Measurements from ENCODE around the gene TMEM242. TPM values are rescaled to one million over a fixed set of nuclear protein-coding genes. Genes with fewer than 3 reads are reported as not detected.

The TMEM242 gene
- total and polyA plus RNA-seq, 10 of the 15 experiments (the other 5 are each of a cell fraction or from before 2014, with no cell fraction given) = 2.8 to 9.8 (median 5.5) TPM

- no peaks in the 10 kb centered on the region for H4K20me1 ChIP-seq (ENCODE audit: control insufficient read depth, insufficient read depth)
- POLR2A ChIA-PET = no interaction called here
- no peaks in the 10 kb centered on the region; the same call in 2 of the 3 replicates for H3K9me3 ChIP-seq (replicated peaks; ENCODE audit: control insufficient read depth, insufficient read depth, low read length)
- SMC1A ChIA-PET (ENCODE audit: uncharacterized antibody, unreplicated experiment) = no interaction called here
- no TSS peak for BruUV-seq (replicated peaks)
- H2AFZ ChIP-seq (ENCODE audit: control insufficient read depth, low read depth, low read length) = no peak overlapping the region
- 64% methylated on average over 10 of the region's 10 CpGs for WGBS (ENCODE audit: insufficient coverage, insufficient replicate concordance, low lambda C conversion rate, missing lambda C conversion rate)
- H3K27me3 ChIP-seq (replicated peaks in 1 of 2; ENCODE audit: control insufficient read depth in 2 of 2, insufficient read depth in 2 of 2, low read length in 1 of 2) = peaks cover 2 to 5% of the 10 kb centered on the region in 2 experiments
- RAD21 ChIA-PET (ENCODE audit: unreplicated experiment) = no interaction called here
- H3K79me2 ChIP-seq (ENCODE audit: control insufficient read depth, insufficient read depth, low read length) = no peaks in the 10 kb centered on the region
- CTCF ChIA-PET = no interaction called here
- no peak overlapping the region for H3K27ac ChIP-seq (ENCODE audit: control insufficient read depth, insufficient read depth)
- ATAC-seq (no peak), DNase-seq (ENCODE audit: low read depth, low spot score) (no peak), FAIRE-seq (no peak)
- in situ Hi-C loops (cut with MboI) (no loop called here), intact Hi-C loops (cut with micrococcal nuclease; ENCODE audit: unreplicated experiment) (no loop called here)
- H3K4me3 ChIP-seq = no peak overlapping the region
- TF ChIP-seq NRF1 (conservative IDR thresholded peaks at IDR 0.05; ENCODE audit: low read depth, low read length) (no peak), ZNF207 (IDR thresholded peaks at IDR 0.05; ENCODE audit: borderline replicate concordance) (no peak), FOS (IDR thresholded peaks at IDR 0.05; ENCODE audit: borderline replicate concordance, extremely low read depth, insufficient read length) (no peak), WRNIP1 (IDR thresholded peaks at IDR 0.05; ENCODE audit: borderline replicate concordance, low read depth, low read length) (no peak), RBBP5 (conservative IDR thresholded peaks at IDR 0.05) (no peak), POU2F2 (IDR thresholded peaks at IDR 0.05; ENCODE audit: borderline replicate concordance, low read depth, low read length) (no peak)
- no peaks in the 10 kb centered on the region for H3K4me1 ChIP-seq (ENCODE audit: control insufficient read depth, insufficient read depth, low read length)
- no peaks in the 10 kb centered on the region for H3K36me3 ChIP-seq (ENCODE audit: control insufficient read depth in 2 of 2, insufficient read depth in 2 of 2, low read length in 1 of 2)
- H3K9ac ChIP-seq (ENCODE audit: control insufficient read depth, insufficient read depth, low read length) = no peak overlapping the region
- no peak overlapping the region for H3K4me2 ChIP-seq (ENCODE audit: control insufficient read depth, insufficient read depth)
Measured at GRCh38 chr6:157240960-157241311, 82.4 kb downstream of the TMEM242 start.

DNA sequence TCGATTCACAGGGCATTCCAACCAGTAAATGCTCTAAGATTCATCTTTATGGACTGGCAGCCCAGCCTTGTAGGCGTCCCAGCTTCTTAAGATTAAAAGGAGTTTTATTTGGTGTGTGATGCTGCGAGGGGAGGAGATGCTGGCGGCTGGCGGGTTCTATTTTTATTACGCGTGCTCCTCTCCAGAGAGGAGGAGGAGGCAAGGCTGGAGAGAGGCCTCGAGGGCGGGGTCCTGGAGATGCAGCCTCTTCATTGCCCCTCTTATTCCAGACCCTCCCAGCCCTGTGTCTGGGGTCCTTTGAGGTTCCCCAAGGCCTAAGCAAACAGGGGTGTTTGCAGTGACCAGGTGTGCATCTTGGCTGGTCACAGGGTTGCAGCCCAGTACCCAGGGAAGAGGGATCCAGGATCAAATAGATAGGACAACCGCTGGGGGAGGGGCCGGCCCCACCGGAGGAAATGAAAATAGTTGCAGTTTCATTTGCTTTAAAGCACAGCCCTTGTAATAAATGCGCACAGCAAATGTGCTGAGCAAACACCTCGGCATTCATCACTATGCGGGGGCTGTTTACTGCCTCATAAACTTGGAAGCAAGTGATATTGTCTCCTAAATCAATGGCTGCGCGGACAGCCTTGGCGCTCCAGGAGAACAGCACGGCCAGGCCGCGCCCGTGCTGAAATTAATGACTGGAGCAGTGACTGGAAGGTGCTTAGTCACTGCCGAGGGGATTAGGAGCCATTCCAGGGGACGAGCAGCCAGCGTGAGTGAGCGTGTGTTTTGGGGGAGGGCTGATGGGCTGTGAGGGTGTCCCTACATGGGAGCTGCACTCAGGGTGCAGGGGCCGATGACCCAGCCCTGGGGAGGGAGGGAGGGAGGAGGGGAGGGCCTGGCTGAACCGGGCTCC lies 83.0 kb downstream of the TMEM242 start:
- Histone ChIP-seq H4K20me1 (ENCODE audit: control insufficient read depth, insufficient read depth) (no peaks in the 10 kb centered on the region), H3K9me3 (replicated peaks; ENCODE audit: control insufficient read depth, insufficient read depth, low read length) (no peaks in the 10 kb centered on the region; the same call in 2 of the 3 replicates), H3K36me3 (ENCODE audit: control insufficient read depth in 2 of 2, insufficient read depth in 2 of 2, low read length in 1 of 2) (no peaks in the 10 kb centered on the region), H3K4me2 (ENCODE audit: control insufficient read depth, insufficient read depth) (peak overlapping the region; percentile 26), H3K79me2 (ENCODE audit: control insufficient read depth, insufficient read depth, low read length) (no peaks in the 10 kb centered on the region), H2AFZ (ENCODE audit: control insufficient read depth, low read depth, low read length) (no peak overlapping the region), H3K27ac (ENCODE audit: control insufficient read depth, insufficient read depth) (no peak overlapping the region), H3K9ac (ENCODE audit: control insufficient read depth, insufficient read depth, low read length) (no peak overlapping the region), H3K27me3 (replicated peaks in 1 of 2; ENCODE audit: control insufficient read depth in 2 of 2, insufficient read depth in 2 of 2, low read length in 1 of 2) (peaks cover 2 to 11% of the 10 kb centered on the region in 2 experiments), H3K4me3 (no peak overlapping the region), H3K4me1 (ENCODE audit: control insufficient read depth, insufficient read depth, low read length) (no peaks in the 10 kb centered on the region)
- ChIA-PET CTCF (no interaction called here), SMC1A (ENCODE audit: uncharacterized antibody, unreplicated experiment) (no interaction called here), RAD21 (ENCODE audit: unreplicated experiment) (no interaction called here), POLR2A (no interaction called here)
- FAIRE-seq (no peak), DNase-seq (ENCODE audit: low read depth, low spot score) (no peak), ATAC-seq (no peak)
- intact Hi-C loops (cut with micrococcal nuclease; ENCODE audit: unreplicated experiment) (no loop called here), in situ Hi-C loops (cut with MboI) (no loop called here)
- no TSS peak for BruUV-seq (replicated peaks)
- WGBS (ENCODE audit: insufficient coverage, insufficient replicate concordance, low lambda C conversion rate, missing lambda C conversion rate) = 35% methylated on average over 26 of the region's 28 CpGs
- TF ChIP-seq, protein P1, sequence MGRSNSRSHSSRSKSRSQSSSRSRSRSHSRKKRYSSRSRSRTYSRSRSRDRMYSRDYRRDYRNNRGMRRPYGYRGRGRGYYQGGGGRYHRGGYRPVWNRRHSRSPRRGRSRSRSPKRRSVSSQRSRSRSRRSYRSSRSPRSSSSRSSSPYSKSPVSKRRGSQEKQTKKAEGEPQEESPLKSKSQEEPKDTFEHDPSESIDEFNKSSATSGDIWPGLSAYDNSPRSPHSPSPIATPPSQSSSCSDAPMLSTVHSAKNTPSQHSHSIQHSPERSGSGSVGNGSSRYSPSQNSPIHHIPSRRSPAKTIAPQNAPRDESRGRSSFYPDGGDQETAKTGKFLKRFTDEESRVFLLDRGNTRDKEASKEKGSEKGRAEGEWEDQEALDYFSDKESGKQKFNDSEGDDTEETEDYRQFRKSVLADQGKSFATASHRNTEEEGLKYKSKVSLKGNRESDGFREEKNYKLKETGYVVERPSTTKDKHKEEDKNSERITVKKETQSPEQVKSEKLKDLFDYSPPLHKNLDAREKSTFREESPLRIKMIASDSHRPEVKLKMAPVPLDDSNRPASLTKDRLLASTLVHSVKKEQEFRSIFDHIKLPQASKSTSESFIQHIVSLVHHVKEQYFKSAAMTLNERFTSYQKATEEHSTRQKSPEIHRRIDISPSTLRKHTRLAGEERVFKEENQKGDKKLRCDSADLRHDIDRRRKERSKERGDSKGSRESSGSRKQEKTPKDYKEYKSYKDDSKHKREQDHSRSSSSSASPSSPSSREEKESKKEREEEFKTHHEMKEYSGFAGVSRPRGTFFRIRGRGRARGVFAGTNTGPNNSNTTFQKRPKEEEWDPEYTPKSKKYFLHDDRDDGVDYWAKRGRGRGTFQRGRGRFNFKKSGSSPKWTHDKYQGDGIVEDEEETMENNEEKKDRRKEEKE (IDR thresholded peaks at IDR 0.05) = no peak
- TF ChIP-seq MLLT1 (IDR thresholded peaks at IDR 0.05) = no peak
